MM.1S (cell line): ENCODE measurements around the gene NLK.

Source experiments
- DNase-seq: peaks from one replicate; pipeline ENCODE4 v3.0.0-alpha.2; 2015
- H2AFZ ChIP-seq: fragments of 300-600 bp; sonication (generic); 2 replicates; pipeline ENCODE4 v1.6.0; 2016; ENCODE audit warnings: antibody characterized with exemption, low read length
- H3F3A ChIP-seq: fragments of 300-600 bp; sonication (generic); 2 replicates; pipeline ENCODE4 v1.6.1; 2016; ENCODE audit warnings: mild to moderate bottlenecking, antibody characterized with exemption, low read length, moderate library complexity, mixed read lengths; ENCODE audit not compliant: insufficient read depth
- H3K27ac ChIP-seq: fragments of 300-600 bp; sonication (generic); 2 replicates; pipeline ENCODE4 v1.5.1; 2016; ENCODE audit warnings: mild to moderate bottlenecking, low read length
- H3K27me3 ChIP-seq: fragments of 300-600 bp; sonication (generic); replicated peaks from 2 replicates; pipeline ENCODE4 v1.6.0; 2016; ENCODE audit warnings: low read length; ENCODE audit not compliant: insufficient read depth
- H3K36me3 ChIP-seq: fragments of 300-600 bp; sonication (generic); replicated peaks from 2 replicates; pipeline ENCODE4 v1.6.1; 2016; ENCODE audit warnings: mild to moderate bottlenecking, low read length, mixed read lengths; ENCODE audit not compliant: insufficient read depth
- H3K4me1 ChIP-seq: fragments of 300-600 bp; sonication (generic); 2 replicates; pipeline ENCODE4 v1.6.1; 2016; ENCODE audit warnings: low read length, mixed read lengths
- H3K4me2 ChIP-seq: fragments of 300-600 bp; sonication (generic); 2 replicates; pipeline ENCODE4 v1.6.0; 2016; ENCODE audit warnings: low read depth, low read length
- H3K4me3 ChIP-seq: fragments of 300-600 bp; sonication (generic); 2 replicates; pipeline ENCODE4 v1.5.1; 2016; ENCODE audit warnings: low read length, mixed read lengths
- H3K79me2 ChIP-seq: fragments of 300-600 bp; sonication (generic); 2 replicates; pipeline ENCODE4 v1.6.1; 2016; ENCODE audit warnings: mixed run types, low read length, mixed read lengths
- H3K9ac ChIP-seq: fragments of 300-600 bp; sonication (generic); 2 replicates; pipeline ENCODE4 v1.6.1; 2016; ENCODE audit warnings: low read length, mixed read lengths
- H3K9me2 ChIP-seq: fragments of 300-600 bp; sonication (generic); replicated peaks from 2 replicates; pipeline ENCODE4 v1.6.1; 2016; ENCODE audit warnings: mild to moderate bottlenecking, low read length, mixed read lengths; ENCODE audit not compliant: insufficient read depth
- H3K9me3 ChIP-seq: fragments of 300-600 bp; sonication (generic); replicated peaks from 2 replicates; pipeline ENCODE4 v1.6.1; 2016; ENCODE audit warnings: mild to moderate bottlenecking, low read length, mixed read lengths; ENCODE audit not compliant: insufficient read depth
- H4K20me1 ChIP-seq: fragments of 300-600 bp; sonication (generic); 2 replicates; pipeline ENCODE4 v1.6.1; 2016; ENCODE audit warnings: mild to moderate bottlenecking, low read length, moderate library complexity, mixed read lengths; ENCODE audit not compliant: insufficient read depth
- CTCF ChIP-seq: fragments of 300-600 bp; sonication (generic); IDR thresholded peaks from 2 replicates; pipeline ENCODE4 v1.5.1; 2016; ENCODE audit warnings: antibody characterized with exemption, low read length, mixed read lengths
- EZH2 ChIP-seq: fragments of 300-600 bp; sonication (generic); optimal IDR thresholded peaks from 2 replicates; pipeline ENCODE3; 2017; ENCODE audit warnings: low read depth, mild to moderate bottlenecking, antibody characterized with exemption, low read length, mixed read lengths
- EZH2phosphoT487 ChIP-seq: fragments of 300-600 bp; sonication (generic); IDR thresholded peaks from 2 replicates; pipeline ENCODE4 v1.6.1; 2018; ENCODE audit warnings: antibody characterized with exemption, low read length

Gene NLK

DNA sequence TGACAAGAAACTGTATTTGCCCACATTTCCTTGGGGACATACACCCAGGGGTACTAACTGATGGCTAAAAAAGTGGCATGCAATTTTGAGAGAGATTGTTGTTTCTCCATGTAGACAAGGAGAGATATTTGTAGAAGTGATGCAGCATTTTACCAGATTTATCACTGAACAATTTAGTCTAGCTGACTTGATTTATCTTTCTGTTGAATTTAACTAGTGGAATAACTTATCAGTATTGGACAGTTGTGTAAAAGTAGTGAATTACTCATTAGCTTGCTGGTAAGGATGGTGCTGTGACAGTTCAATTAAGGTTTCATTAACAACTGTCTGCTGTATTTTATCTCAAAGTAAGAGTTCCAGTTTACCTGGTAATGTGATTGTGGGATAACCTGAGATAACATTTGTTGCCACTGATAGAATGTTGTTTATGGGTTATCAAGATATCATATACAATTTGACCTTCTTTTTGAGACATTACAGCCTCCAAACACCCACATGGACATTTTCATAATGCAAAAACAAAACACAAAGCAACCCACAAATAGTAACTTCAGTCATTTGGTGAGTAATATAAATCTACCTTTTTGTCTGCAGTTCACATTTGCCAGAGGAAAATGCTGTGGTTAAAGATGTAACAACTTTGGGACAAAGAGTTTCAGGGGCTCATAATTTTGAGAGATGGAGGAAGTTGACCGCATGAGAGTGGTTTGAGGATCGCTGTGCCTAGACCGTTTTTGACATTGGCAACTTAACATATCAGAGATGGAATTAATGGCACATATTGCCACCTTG lies 3.8 kb downstream of the NLK start:
- Histone ChIP-seq H3K4me2 (no peak overlapping the region), H3K79me2 (peaks cover 72% of the 10 kb centered on the region), H3K36me3 (no peaks in the 10 kb centered on the region), H4K20me1 (no peaks in the 10 kb centered on the region), H3K27me3 (no peaks in the 10 kb centered on the region), H3K9me2 (no peaks in the 10 kb centered on the region), H3K4me3 (no peak overlapping the region), H3K9me3 (no peaks in the 10 kb centered on the region), H2AFZ (no peak overlapping the region), H3K27ac (no peak overlapping the region), H3F3A (no peaks in the 10 kb centered on the region; the same call in 1 of the 2 replicates), H3K4me1 (peaks cover 19% of the 10 kb centered on the region), H3K9ac (no peak overlapping the region)
- TF ChIP-seq EZH2phosphoT487 = no peak
- TF ChIP-seq EZH2 = no peak
- no peak for TF ChIP-seq CTCF
- DNase-seq = no peak

- no peak for TF ChIP-seq CTCF
- no peak for TF ChIP-seq EZH2phosphoT487
- no peak for TF ChIP-seq EZH2
- no peak overlapping the region for H3K4me2 ChIP-seq
- H2AFZ ChIP-seq = no peak overlapping the region
- H3K36me3 ChIP-seq = no peaks in the 10 kb centered on the region
- peaks cover 16% of the 10 kb centered on the region for H3K4me1 ChIP-seq
- no peak for DNase-seq
- no peaks in the 10 kb centered on the region for H3F3A ChIP-seq
- no peak overlapping the region for H3K9ac ChIP-seq
- no peaks in the 10 kb centered on the region for H3K9me2 ChIP-seq
- no peak overlapping the region for H3K27ac ChIP-seq
- no peaks in the 10 kb centered on the region for H3K27me3 ChIP-seq
- peaks cover 68% of the 10 kb centered on the region for H3K79me2 ChIP-seq
- no peak overlapping the region for H3K4me3 ChIP-seq
- no peaks in the 10 kb centered on the region for H3K9me3 ChIP-seq
- no peaks in the 10 kb centered on the region for H4K20me1 ChIP-seq
These were observed 5.3 kb downstream of the NLK start for GRCh38 chr17:28047806-28048205.

- peaks cover 12% of the 10 kb centered on the region for H3K4me1 ChIP-seq
These were observed 6.6 kb downstream of the NLK start for GRCh38 chr17:28049071-28049470.

More at GRCh38 chr17:28049071-28049470, 6.6 kb downstream of the NLK start:
- Histone ChIP-seq H3K27me3 (no peaks in the 10 kb centered on the region), H3K4me2 (no peak overlapping the region), H3K36me3 (no peaks in the 10 kb centered on the region; the same call in 1 of the 2 replicates), H2AFZ (no peak overlapping the region), H3K27ac (no peak overlapping the region), H3K9me3 (no peaks in the 10 kb centered on the region), H3K4me3 (no peak overlapping the region), H3K79me2 (peaks cover 65% of the 10 kb centered on the region), H3K9me2 (no peaks in the 10 kb centered on the region), H3K9ac (no peak overlapping the region), H4K20me1 (no peaks in the 10 kb centered on the region; the same call in 1 of the 2 replicates), H3F3A (no peaks in the 10 kb centered on the region)
- DNase-seq = no peak
- TF ChIP-seq EZH2 (no peak), CTCF (no peak), EZH2phosphoT487 (no peak)
